Subcutaneous abdominal adipose tissue (tissue), 5 donors: Measurements from ENCODE around the gene SUCLG2.

Experiments used
- H3K27ac ChIP-seq: one replicate; pipeline ENCODE4 v1.7.0; 2013; ENCODE audit warnings: low read depth, mild to moderate bottlenecking, inconsistent platforms, low read length, moderate library complexity
- H3K27me3 ChIP-seq, 5 donors: one replicate each; pipeline ENCODE4 v1.7.0; 2013; ENCODE audit warnings: low read length in 5 of 5, inconsistent platforms in 1 of 5; ENCODE audit not compliant: control insufficient read depth in 5 of 5, insufficient read depth in 4 of 5
- H3K36me3 ChIP-seq, 5 donors: one replicate each; pipeline ENCODE4 v1.7.0; 2013; ENCODE audit warnings: low read length in 5 of 5; ENCODE audit not compliant: control insufficient read depth in 5 of 5, insufficient read depth in 5 of 5
- H3K4me1 ChIP-seq, 5 donors: one replicate each; pipeline ENCODE4 v1.7.0; 2013; ENCODE audit warnings: low read length in 5 of 5, mild to moderate bottlenecking in 3 of 5, moderate library complexity in 1 of 5; ENCODE audit not compliant: control insufficient read depth in 5 of 5, insufficient read depth in 5 of 5
- H3K4me3 ChIP-seq, 5 donors: one replicate each; pipeline ENCODE4 v1.7.0; 2013; ENCODE audit warnings: low read length in 5 of 5, low read depth in 1 of 5
- H3K9ac ChIP-seq, 5 donors: one replicate each; pipeline ENCODE4 v1.7.0; 2013; ENCODE audit warnings: low read length in 5 of 5, mild to moderate bottlenecking in 4 of 5, moderate library complexity in 3 of 5
- H3K9me3 ChIP-seq, 5 donors: one replicate each; pipeline ENCODE4 v1.7.0; 2013; ENCODE audit warnings: low read length in 5 of 5; ENCODE audit not compliant: control insufficient read depth in 5 of 5
- donor health status: healthy.
- donor health status: healthy.
- donor health status: healthy.
- donor health status: healthy.
- donor health status: healthy.

The SUCLG2 gene

GRCh38 chr3:67578416-67578815 lies 76.0 kb downstream of the SUCLG2 start:
- peaks cover 0 to 4% (median 3%) of the 10 kb centered on the region in 5 donors for H3K9me3 ChIP-seq
- H3K4me1 ChIP-seq = peaks cover 0 to 4% (median 0%) of the 10 kb centered on the region in 5 donors
- peaks cover 0 to 1% (median 0%) of the 10 kb centered on the region in 5 donors for H3K36me3 ChIP-seq
- no peak overlapping the region for H3K4me3 ChIP-seq
- H3K27me3 ChIP-seq = no peaks in the 10 kb centered on the region
- H3K27ac ChIP-seq = no peak overlapping the region
- no peak overlapping the region for H3K9ac ChIP-seq

- peaks cover 0 to 10% (median 0%) of the 10 kb centered on the region in 5 donors for H3K36me3 ChIP-seq
- H3K27me3 ChIP-seq = no peaks in the 10 kb centered on the region
- H3K9ac ChIP-seq = no peak overlapping the region
- peaks cover 0 to 4% (median 3%) of the 10 kb centered on the region in 5 donors for H3K9me3 ChIP-seq
- no peak overlapping the region for H3K27ac ChIP-seq
- peaks cover 0 to 4% (median 0%) of the 10 kb centered on the region in 5 donors for H3K4me1 ChIP-seq
- no peak overlapping the region for H3K4me3 ChIP-seq
Observed at GRCh38 chr3:67576441-67576840, 78.0 kb downstream of the SUCLG2 start.

GRCh38 chr3:67569324-67569723 lies 85.1 kb downstream of the SUCLG2 start:
- Histone ChIP-seq H3K4me1 (no peaks in the 10 kb centered on the region), H3K9me3 (peaks cover 0 to 4% (median 3%) of the 10 kb centered on the region in 5 donors), H3K9ac (no peak overlapping the region), H3K4me3 (no peak overlapping the region), H3K36me3 (peaks cover 0 to 10% (median 0%) of the 10 kb centered on the region in 5 donors), H3K27me3 (no peaks in the 10 kb centered on the region), H3K27ac (no peak overlapping the region)

GRCh38 chr3:67567893-67568292 lies 86.5 kb downstream of the SUCLG2 start:
- Histone ChIP-seq H3K4me3 (no peak overlapping the region), H3K27ac (no peak overlapping the region), H3K27me3 (no peaks in the 10 kb centered on the region), H3K36me3 (peaks cover 0 to 10% (median 0%) of the 10 kb centered on the region in 5 donors), H3K9ac (no peak overlapping the region), H3K9me3 (no peaks in the 10 kb centered on the region), H3K4me1 (no peaks in the 10 kb centered on the region)

GRCh38 chr3:67564973-67565372 lies 89.4 kb downstream of the SUCLG2 start:
- no peaks in the 10 kb centered on the region for H3K4me1 ChIP-seq
- H3K36me3 ChIP-seq = no peaks in the 10 kb centered on the region
- no peaks in the 10 kb centered on the region for H3K27me3 ChIP-seq
- no peak overlapping the region for H3K9ac ChIP-seq
- H3K9me3 ChIP-seq = no peaks in the 10 kb centered on the region
- no peak overlapping the region for H3K27ac ChIP-seq
- H3K4me3 ChIP-seq = no peak overlapping the region

GRCh38 chr3:67564008-67564407 lies 90.4 kb downstream of the SUCLG2 start:
- Histone ChIP-seq H3K9me3 (no peaks in the 10 kb centered on the region), H3K4me1 (no peaks in the 10 kb centered on the region), H3K36me3 (no peaks in the 10 kb centered on the region), H3K27me3 (no peaks in the 10 kb centered on the region), H3K27ac (no peak overlapping the region), H3K9ac (no peak overlapping the region), H3K4me3 (no peak overlapping the region)

- Histone ChIP-seq H3K36me3 (no peaks in the 10 kb centered on the region), H3K4me3 (no peak overlapping the region), H3K27ac (no peak overlapping the region), H3K27me3 (no peaks in the 10 kb centered on the region), H3K9me3 (no peaks in the 10 kb centered on the region), H3K4me1 (peaks cover 0 to 4% (median 3%) of the 10 kb centered on the region in 5 donors), H3K9ac (no peak overlapping the region)
Observed at GRCh38 chr3:67561667-67562394, 92.6 kb downstream of the SUCLG2 start.

GRCh38 chr3:67561266-67561665 lies 93.1 kb downstream of the SUCLG2 start:
- Histone ChIP-seq H3K4me3 (no peak overlapping the region), H3K4me1 (peaks cover 0 to 4% (median 3%) of the 10 kb centered on the region in 5 donors), H3K9me3 (no peaks in the 10 kb centered on the region), H3K27ac (no peak overlapping the region), H3K27me3 (no peaks in the 10 kb centered on the region), H3K9ac (no peak overlapping the region), H3K36me3 (peaks cover 0 to under 1% (median 0%) of the 10 kb centered on the region in 5 donors)

- no peak overlapping the region for H3K27ac ChIP-seq
- H3K9ac ChIP-seq = no peak overlapping the region
- H3K4me1 ChIP-seq = peaks cover 0 to 4% (median 3%) of the 10 kb centered on the region in 5 donors
- H3K27me3 ChIP-seq = no peaks in the 10 kb centered on the region
- H3K4me3 ChIP-seq = no peak overlapping the region
- H3K36me3 ChIP-seq = peaks cover 0 to 6% (median 0%) of the 10 kb centered on the region in 5 donors
- H3K9me3 ChIP-seq = no peaks in the 10 kb centered on the region
Observed at GRCh38 chr3:67559029-67559605, 95.3 kb downstream of the SUCLG2 start.

GRCh38 chr3:67558426-67558825 lies 96.0 kb downstream of the SUCLG2 start:
- no peak overlapping the region for H3K9ac ChIP-seq
- H3K9me3 ChIP-seq = no peaks in the 10 kb centered on the region
- peaks cover 0 to 6% (median 0%) of the 10 kb centered on the region in 5 donors for H3K36me3 ChIP-seq
- no peaks in the 10 kb centered on the region for H3K27me3 ChIP-seq
- peaks cover 0 to 4% (median 3%) of the 10 kb centered on the region in 5 donors for H3K4me1 ChIP-seq
- no peak overlapping the region for H3K27ac ChIP-seq
- H3K4me3 ChIP-seq = no peak overlapping the region
